ENCODE data around the gene CD200R1L.

DNA sequence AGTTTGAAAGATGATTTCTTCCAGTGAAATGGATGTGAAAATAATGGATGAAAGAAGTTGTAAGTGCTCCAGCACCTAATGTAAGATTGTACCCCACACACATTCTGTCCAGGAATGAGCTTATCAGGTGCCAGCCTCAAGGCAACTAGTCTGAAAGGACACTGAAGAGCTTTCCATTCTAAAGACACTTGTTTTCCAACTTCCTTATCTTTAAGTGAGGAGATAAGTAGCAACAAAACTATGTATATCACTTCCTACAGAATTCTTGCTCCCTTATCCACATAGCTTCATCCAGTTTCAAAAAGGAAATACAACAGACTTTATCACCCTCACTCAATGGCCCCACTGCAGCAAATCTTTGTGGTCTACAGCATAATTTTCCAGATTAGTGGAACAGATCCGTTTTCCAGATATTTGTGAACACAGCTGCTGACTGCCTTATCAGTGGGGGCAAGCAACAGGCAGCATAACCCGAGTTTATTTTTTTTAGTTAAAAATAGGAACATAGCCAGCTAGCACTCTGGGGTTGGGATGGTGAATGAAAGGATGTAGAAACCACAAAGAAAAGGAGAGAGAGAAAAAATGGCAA lies 60.6 kb downstream of the CD200R1L start:
- TF ChIP-seq, protein P1, sequence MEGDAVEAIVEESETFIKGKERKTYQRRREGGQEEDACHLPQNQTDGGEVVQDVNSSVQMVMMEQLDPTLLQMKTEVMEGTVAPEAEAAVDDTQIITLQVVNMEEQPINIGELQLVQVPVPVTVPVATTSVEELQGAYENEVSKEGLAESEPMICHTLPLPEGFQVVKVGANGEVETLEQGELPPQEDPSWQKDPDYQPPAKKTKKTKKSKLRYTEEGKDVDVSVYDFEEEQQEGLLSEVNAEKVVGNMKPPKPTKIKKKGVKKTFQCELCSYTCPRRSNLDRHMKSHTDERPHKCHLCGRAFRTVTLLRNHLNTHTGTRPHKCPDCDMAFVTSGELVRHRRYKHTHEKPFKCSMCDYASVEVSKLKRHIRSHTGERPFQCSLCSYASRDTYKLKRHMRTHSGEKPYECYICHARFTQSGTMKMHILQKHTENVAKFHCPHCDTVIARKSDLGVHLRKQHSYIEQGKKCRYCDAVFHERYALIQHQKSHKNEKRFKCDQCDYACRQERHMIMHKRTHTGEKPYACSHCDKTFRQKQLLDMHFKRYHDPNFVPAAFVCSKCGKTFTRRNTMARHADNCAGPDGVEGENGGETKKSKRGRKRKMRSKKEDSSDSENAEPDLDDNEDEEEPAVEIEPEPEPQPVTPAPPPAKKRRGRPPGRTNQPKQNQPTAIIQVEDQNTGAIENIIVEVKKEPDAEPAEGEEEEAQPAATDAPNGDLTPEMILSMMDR (IDR thresholded peaks at IDR 0.05): no peak
- no peak for TF ChIP-seq POLR2A (IDR thresholded peaks at IDR 0.05)
